ENCODE data around the gene OXSR1.

OXSR1 gene

DNA sequence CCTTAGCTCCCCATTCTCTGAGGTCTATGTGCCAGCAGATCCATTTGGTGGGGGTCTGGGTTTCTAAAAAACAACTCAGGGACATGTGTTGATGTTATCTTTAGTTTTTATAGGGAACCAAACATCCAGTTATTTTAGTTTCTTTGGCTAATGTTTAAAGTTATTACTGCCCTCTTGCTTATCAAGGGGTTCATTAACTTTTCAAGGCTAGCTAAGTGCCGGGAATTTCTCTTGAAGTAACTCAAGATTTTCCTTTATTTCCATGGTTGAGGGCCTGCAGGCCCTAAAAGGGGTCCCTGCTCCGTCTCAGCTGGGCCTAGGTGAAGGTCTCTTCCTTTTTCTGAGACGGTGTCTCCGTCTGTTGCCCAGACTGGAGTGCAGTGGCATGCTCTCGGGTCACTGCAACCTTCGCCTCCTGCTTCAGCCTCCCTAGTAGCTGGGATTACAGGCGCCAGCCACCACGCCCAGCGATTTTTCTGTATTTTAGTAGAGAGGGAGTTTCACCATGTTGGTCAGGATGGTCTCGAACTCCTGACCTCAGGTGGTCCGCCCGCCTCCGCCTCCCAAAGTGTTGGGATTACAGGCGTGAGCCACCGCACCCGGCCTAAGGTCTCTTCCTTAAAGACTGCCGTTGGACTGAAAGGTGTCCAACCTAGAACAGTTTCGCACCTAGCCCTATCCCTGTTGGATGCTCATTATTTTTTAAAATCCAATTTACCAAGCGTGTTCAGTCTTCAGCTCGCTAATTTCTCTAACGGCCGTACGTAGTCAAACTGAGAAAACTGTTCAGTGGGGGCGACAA is 1.3 kb upstream of the OXSR1 start:
- H4K12ac ChIP-seq (ENCODE audit: low read depth, low read length): peak overlapping the region; percentile 65
- H3K14ac ChIP-seq (ENCODE audit: low read length): no peak overlapping the region
- H3K79me2 ChIP-seq (ENCODE audit: control insufficient read depth, insufficient read depth, low read length, poor library complexity): peaks cover 15% of the 10 kb centered on the region
- H2AFZ ChIP-seq (ENCODE audit: insufficient read depth, low read length, poor library complexity): no peak overlapping the region
- no peak overlapping the region for H2BK5ac ChIP-seq (ENCODE audit: low read depth, low read length, poor library complexity)
- WGBS (ENCODE audit: extremely low coverage, insufficient coverage, insufficient read length): no CpG with 5 or more reads among the region's 24 CpGs
- H3K23ac ChIP-seq (ENCODE audit: low read length): no peak overlapping the region
- H3K27me3 ChIP-seq (ENCODE audit: insufficient read depth, low read length): no peaks in the 10 kb centered on the region
- H3K27ac ChIP-seq (ENCODE audit: low read depth, low read length): peak overlapping the region; percentile 28
- no peak overlapping the region for H2AK5ac ChIP-seq (ENCODE audit: low read length)
- no peaks in the 10 kb centered on the region for H3K9me3 ChIP-seq (ENCODE audit: insufficient read depth, low read depth, low read length)
- peak overlapping the region; percentile 68 for H4K8ac ChIP-seq (ENCODE audit: low read depth, low read length)
- no peak overlapping the region for H3K18ac ChIP-seq (ENCODE audit: low read length)
- no peak overlapping the region for H2BK12ac ChIP-seq (ENCODE audit: low read length)
- no peak overlapping the region for H2BK120ac ChIP-seq (ENCODE audit: insufficient read depth, low read length, poor library complexity)
- peaks cover 0 to 4% of the 10 kb centered on the region in 2 experiments for H3K4me1 ChIP-seq (ENCODE audit: control insufficient read depth in 1 of 2, insufficient read depth in 2 of 2, low read length in 2 of 2)
- H3K36me3 ChIP-seq (ENCODE audit: control insufficient read depth in 1 of 2, insufficient read depth in 2 of 2, low read length in 2 of 2): no peaks in the 10 kb centered on the region
- H4K91ac ChIP-seq (ENCODE audit: low read depth, low read length): peak overlapping the region; percentile 84
- H3K4me3 ChIP-seq (ENCODE audit: low read depth, low read length): peak overlapping the region; percentile 80
- H3K4ac ChIP-seq (ENCODE audit: low read depth, low read length): no peak overlapping the region
- peaks cover 15% of the 10 kb centered on the region for H3K79me1 ChIP-seq (ENCODE audit: low read length)
- no peak for DNase-seq
- peak overlapping the region; percentile 93 for H3K4me2 ChIP-seq (ENCODE audit: low read length)
- H3K9ac ChIP-seq (ENCODE audit: low read length): no peak overlapping the region

DNA sequence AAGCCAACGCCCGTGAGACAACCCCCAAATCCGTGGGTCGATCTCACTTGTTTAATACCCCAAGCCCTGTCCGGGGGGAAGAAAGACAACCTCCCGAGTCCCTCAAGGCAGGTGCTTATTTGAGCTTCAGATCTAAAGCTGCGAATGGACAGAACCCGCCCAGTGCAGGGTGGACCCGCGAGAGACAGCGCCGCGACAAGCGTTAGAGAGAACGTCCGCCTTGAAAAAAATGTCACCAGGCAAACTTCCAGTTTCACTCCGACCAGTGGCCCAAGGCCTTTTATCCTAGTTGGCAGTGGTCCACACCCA is 740 bp upstream of the OXSR1 start:
- Histone ChIP-seq H3K18ac (ENCODE audit: low read length) (peak overlapping the region; percentile 18), H3K79me1 (ENCODE audit: low read length) (peaks cover 15% of the 10 kb centered on the region), H2BK5ac (ENCODE audit: low read depth, low read length, poor library complexity) (peak overlapping the region; percentile 34), H3K9me3 (ENCODE audit: insufficient read depth, low read depth, low read length) (no peaks in the 10 kb centered on the region), H3K9ac (ENCODE audit: low read length) (peak overlapping the region; percentile 84), H3K27ac (ENCODE audit: low read depth, low read length) (peak overlapping the region; percentile 28), H2AFZ (ENCODE audit: insufficient read depth, low read length, poor library complexity) (peak overlapping the region; percentile 68), H3K4ac (ENCODE audit: low read depth, low read length) (peak overlapping the region; percentile 11), H3K79me2 (ENCODE audit: control insufficient read depth, insufficient read depth, low read length, poor library complexity) (peaks cover 17% of the 10 kb centered on the region), H3K4me3 (ENCODE audit: low read depth, low read length) (peak overlapping the region; percentile 80), H4K91ac (ENCODE audit: low read depth, low read length) (peak overlapping the region; percentile 84), H2AK5ac (ENCODE audit: low read length) (no peak overlapping the region), H3K23ac (ENCODE audit: low read length) (no peak overlapping the region), H3K14ac (ENCODE audit: low read length) (peak overlapping the region; percentile 38), H4K8ac (ENCODE audit: low read depth, low read length) (peak overlapping the region; percentile 68), H3K4me2 (ENCODE audit: low read length) (peak overlapping the region; percentile 93), H4K12ac (ENCODE audit: low read depth, low read length) (peak overlapping the region; percentile 65), H3K36me3 (ENCODE audit: control insufficient read depth in 1 of 2, insufficient read depth in 2 of 2, low read length in 2 of 2) (no peaks in the 10 kb centered on the region), H2BK12ac (ENCODE audit: low read length) (no peak overlapping the region), H3K27me3 (ENCODE audit: insufficient read depth, low read length) (no peaks in the 10 kb centered on the region), H2BK120ac (ENCODE audit: insufficient read depth, low read length, poor library complexity) (peak overlapping the region; percentile 23), H3K4me1 (ENCODE audit: control insufficient read depth in 1 of 2, insufficient read depth in 2 of 2, low read length in 2 of 2) (peaks cover 0 to 4% of the 10 kb centered on the region in 2 experiments)
- DNase-seq: no peak
- no CpG with 5 or more reads among the region's 17 CpGs for WGBS (ENCODE audit: extremely low coverage, insufficient coverage, insufficient read length)

DNA sequence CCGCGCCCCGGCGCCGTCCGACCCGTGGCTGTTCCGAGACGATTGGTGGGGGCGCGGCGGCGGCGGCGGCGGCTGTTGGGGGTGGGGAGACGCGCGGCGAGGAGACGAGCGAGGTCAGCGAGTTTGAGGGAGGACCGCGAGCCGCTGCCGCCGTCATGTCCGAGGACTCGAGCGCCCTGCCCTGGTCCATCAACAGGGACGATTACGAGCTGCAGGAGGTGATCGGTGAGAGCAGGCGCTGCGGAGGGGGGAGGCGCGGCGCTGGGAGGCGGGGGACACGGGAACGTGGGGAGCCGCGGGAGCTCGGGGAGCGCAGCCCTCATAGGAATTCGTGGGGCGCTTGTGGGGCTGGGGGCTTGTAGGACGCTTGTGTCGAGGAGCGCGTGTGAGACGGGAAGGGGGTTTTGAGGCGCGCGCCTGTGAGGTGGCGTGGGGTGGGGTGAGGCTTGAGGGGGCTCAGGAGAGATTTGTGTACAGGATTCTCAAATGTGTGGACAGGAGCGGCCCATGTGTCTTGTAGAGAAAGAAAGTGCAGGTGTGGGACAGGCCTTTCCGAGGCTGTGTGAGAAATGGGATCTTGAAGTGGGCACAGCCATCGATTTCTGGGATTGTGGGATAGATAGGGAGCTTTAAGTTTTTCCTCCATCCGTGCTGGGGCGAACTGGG is 518 bp downstream of the OXSR1 start:
- peak overlapping the region; percentile 83 for H3K18ac ChIP-seq (ENCODE audit: low read length)
- H4K91ac ChIP-seq (ENCODE audit: low read depth, low read length): peak overlapping the region; percentile 92
- no peaks in the 10 kb centered on the region for H3K36me3 ChIP-seq (ENCODE audit: control insufficient read depth in 1 of 2, insufficient read depth in 2 of 2, low read length in 2 of 2)
- peak overlapping the region; percentile 55 for H2AK5ac ChIP-seq (ENCODE audit: low read length)
- peaks cover 23% of the 10 kb centered on the region for H3K79me2 ChIP-seq (ENCODE audit: control insufficient read depth, insufficient read depth, low read length, poor library complexity)
- H3K27me3 ChIP-seq (ENCODE audit: insufficient read depth, low read length): no peaks in the 10 kb centered on the region
- WGBS (ENCODE audit: extremely low coverage, insufficient coverage, insufficient read length): no CpG with 5 or more reads among the region's 62 CpGs
- H4K12ac ChIP-seq (ENCODE audit: low read depth, low read length): peak overlapping the region; percentile 63
- H3K4me3 ChIP-seq (ENCODE audit: low read depth, low read length): peak overlapping the region; percentile 95
- H3K14ac ChIP-seq (ENCODE audit: low read length): peak overlapping the region; percentile 87
- H3K4me2 ChIP-seq (ENCODE audit: low read length): peak overlapping the region; percentile 86
- no peak overlapping the region for H3K23ac ChIP-seq (ENCODE audit: low read length)
- peaks cover 0 to 4% of the 10 kb centered on the region in 2 experiments for H3K4me1 ChIP-seq (ENCODE audit: control insufficient read depth in 1 of 2, insufficient read depth in 2 of 2, low read length in 2 of 2)
- H3K9ac ChIP-seq (ENCODE audit: low read length): peak overlapping the region; percentile 78
- peak overlapping the region; percentile 51 for H2BK120ac ChIP-seq (ENCODE audit: insufficient read depth, low read length, poor library complexity)
- H3K9me3 ChIP-seq (ENCODE audit: insufficient read depth, low read depth, low read length): no peaks in the 10 kb centered on the region
- H2BK5ac ChIP-seq (ENCODE audit: low read depth, low read length, poor library complexity): peak overlapping the region; percentile 80
- DNase-seq: peak in 1 of 2 donors; percentile 66
- peak overlapping the region; percentile 90 for H3K4ac ChIP-seq (ENCODE audit: low read depth, low read length)
- H3K79me1 ChIP-seq (ENCODE audit: low read length): peaks cover 15% of the 10 kb centered on the region
- H2BK12ac ChIP-seq (ENCODE audit: low read length): no peak overlapping the region
- H4K8ac ChIP-seq (ENCODE audit: low read depth, low read length): peak overlapping the region; percentile 89
- peak overlapping the region; percentile 86 for H3K27ac ChIP-seq (ENCODE audit: low read depth, low read length)
- peak overlapping the region; percentile 81 for H2AFZ ChIP-seq (ENCODE audit: insufficient read depth, low read length, poor library complexity)

DNA sequence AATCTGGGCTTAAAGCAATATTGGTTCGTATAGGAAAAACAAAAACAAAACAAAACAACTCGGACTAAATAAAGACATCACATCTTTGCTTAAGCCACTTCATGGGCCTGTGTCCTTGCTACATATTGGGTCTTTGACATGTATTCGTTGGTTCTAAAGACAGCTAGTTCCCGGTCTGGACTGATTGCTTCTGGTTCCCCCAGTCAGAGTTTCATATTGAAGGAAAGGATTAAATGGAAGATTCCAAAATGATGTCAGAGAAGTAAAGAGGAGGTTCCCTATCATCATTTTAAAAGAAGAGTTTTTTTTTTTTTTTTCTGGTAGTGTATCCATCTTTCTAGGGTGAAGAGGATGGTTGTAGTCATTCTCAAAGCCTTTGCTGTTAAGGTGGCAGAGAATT is 2.3 kb downstream of the OXSR1 start:
- Histone ChIP-seq H4K8ac (ENCODE audit: low read depth, low read length) (no peak overlapping the region), H3K23ac (ENCODE audit: low read length) (no peak overlapping the region), H3K79me1 (ENCODE audit: low read length) (peaks cover 15% of the 10 kb centered on the region), H2AK5ac (ENCODE audit: low read length) (no peak overlapping the region), H2AFZ (ENCODE audit: insufficient read depth, low read length, poor library complexity) (no peak overlapping the region), H4K91ac (ENCODE audit: low read depth, low read length) (no peak overlapping the region), H3K27me3 (ENCODE audit: insufficient read depth, low read length) (no peaks in the 10 kb centered on the region), H3K27ac (ENCODE audit: low read depth, low read length) (no peak overlapping the region), H3K9ac (ENCODE audit: low read length) (no peak overlapping the region), H3K18ac (ENCODE audit: low read length) (no peak overlapping the region), H4K12ac (ENCODE audit: low read depth, low read length) (no peak overlapping the region), H3K14ac (ENCODE audit: low read length) (no peak overlapping the region), H2BK5ac (ENCODE audit: low read depth, low read length, poor library complexity) (no peak overlapping the region), H3K4ac (ENCODE audit: low read depth, low read length) (peak overlapping the region; percentile 57), H2BK120ac (ENCODE audit: insufficient read depth, low read length, poor library complexity) (no peak overlapping the region), H3K4me1 (ENCODE audit: control insufficient read depth in 1 of 2, insufficient read depth in 2 of 2, low read length in 2 of 2) (peaks cover 0 to 4% of the 10 kb centered on the region in 2 experiments), H3K4me2 (ENCODE audit: low read length) (no peak overlapping the region), H2BK12ac (ENCODE audit: low read length) (no peak overlapping the region), H3K79me2 (ENCODE audit: control insufficient read depth, insufficient read depth, low read length, poor library complexity) (peaks cover 24% of the 10 kb centered on the region), H3K9me3 (ENCODE audit: insufficient read depth, low read depth, low read length) (no peaks in the 10 kb centered on the region), H3K36me3 (ENCODE audit: control insufficient read depth in 1 of 2, insufficient read depth in 2 of 2, low read length in 2 of 2) (no peaks in the 10 kb centered on the region), H3K4me3 (ENCODE audit: low read depth, low read length) (no peak overlapping the region)
- no peak for DNase-seq
- no CpG with 5 or more reads among the region's 4 CpGs for WGBS (ENCODE audit: extremely low coverage, insufficient coverage, insufficient read length)

All from trophoblast cell (in vitro differentiated cells and primary cell).